Measurements from ENCODE around the gene CABP4.
A peak's percentile ranks its signal among the peaks of the same experiment; 100 is the strongest.

The CABP4 gene

GRCh38 chr11:67452141-67452952 is 2.8 kb upstream of the CABP4 start, which contains the start of gene GPR152:
GPR152 (minus strand) TSS chr11:67452729; CDS start chr11:67452724, 5 bp downstream.
- WGBS: 91% methylated on average over 29 of the region's 33 CpGs
- H2AFZ ChIP-seq (ENCODE audit: low read depth, low read length): no peak within 1 kb of the TSS
- H3K9me3 ChIP-seq (ENCODE audit: control insufficient read depth, low read length): no peaks in the 10 kb centered on the region

GRCh38 chr11:67453816-67454732 is 1.1 kb upstream of the CABP4 start:
- no peaks in the 10 kb centered on the region for H3K79me1 ChIP-seq (replicated peaks; ENCODE audit: low read length, poor library complexity, severe bottlenecking)
- no peak overlapping the region for H2BK5ac ChIP-seq (ENCODE audit: low read depth, low read length, poor library complexity, severe bottlenecking)
- H3K4me3 ChIP-seq (ENCODE audit: insufficient read depth in 1 of 2, low read depth in 1 of 2, low read length in 2 of 2): no peak overlapping the region
- H3K18ac ChIP-seq (ENCODE audit: low read depth in 1 of 2, low read length in 2 of 2): no peak overlapping the region
- no peak overlapping the region for H2AFZ ChIP-seq (ENCODE audit: low read depth, low read length)
- H3K4me2 ChIP-seq (ENCODE audit: low read length, poor library complexity, severe bottlenecking): no peak overlapping the region
- no peak overlapping the region for H4K8ac ChIP-seq (ENCODE audit: low read length)
- no peak overlapping the region for H3K27ac ChIP-seq (ENCODE audit: low read length, poor library complexity, severe bottlenecking)
- no peak overlapping the region for H2BK15ac ChIP-seq (ENCODE audit: low read depth, poor library complexity, severe bottlenecking)
- H2BK120ac ChIP-seq (ENCODE audit: low read depth, low read length): no peak overlapping the region
- peaks cover 3% of the 10 kb centered on the region for H3K4me1 ChIP-seq (ENCODE audit: control insufficient read depth, insufficient read depth, low read depth, low read length)
- no peak for DNase-seq
- H3K36me3 ChIP-seq (ENCODE audit: control insufficient read depth in 1 of 2, insufficient read depth in 2 of 2, low read depth in 1 of 2, low read length in 2 of 2): peaks cover 0 to 3% of the 10 kb centered on the region in 2 experiments
- no peak overlapping the region for H3K14ac ChIP-seq (ENCODE audit: low read length in 2 of 2)
- no peak overlapping the region for H2AK5ac ChIP-seq (ENCODE audit: low read length, severe bottlenecking)
- H3K27me3 ChIP-seq (ENCODE audit: control insufficient read depth in 1 of 2, insufficient read depth in 1 of 2, low read length in 2 of 2): peaks cover 0 to 32% of the 10 kb centered on the region in 2 experiments
- H3K4ac ChIP-seq (ENCODE audit: low read depth in 1 of 2, low read length in 2 of 2): no peak overlapping the region
- no peak overlapping the region for H4K91ac ChIP-seq (ENCODE audit: low read length)
- no peak overlapping the region for H3K9ac ChIP-seq (ENCODE audit: low read length)
- H2BK12ac ChIP-seq (ENCODE audit: low read length in 2 of 2): no peak overlapping the region
- WGBS: 91% methylated on average over 18 of the region's 21 CpGs
- no peaks in the 10 kb centered on the region for H3K9me3 ChIP-seq (ENCODE audit: control insufficient read depth, low read length)
- no peak overlapping the region for H3K23ac ChIP-seq (ENCODE audit: low read length in 2 of 2)

More at GRCh38 chr11:67452141-67452952, 2.8 kb upstream of the CABP4 start, which contains the start of gene GPR152:
- Histone ChIP-seq H3K14ac (ENCODE audit: low read length in 2 of 2) (no peak within 1 kb of the TSS), H2BK12ac (ENCODE audit: low read length in 2 of 2) (no peak within 1 kb of the TSS), H3K9ac (ENCODE audit: low read length) (no peak within 1 kb of the TSS), H2AK5ac (ENCODE audit: low read length, severe bottlenecking) (no peak within 1 kb of the TSS), H3K36me3 (ENCODE audit: control insufficient read depth in 1 of 2, insufficient read depth in 2 of 2, low read depth in 1 of 2, low read length in 2 of 2) (peaks cover 0 to 3% of the 10 kb centered on the region in 2 experiments), H3K79me1 (replicated peaks; ENCODE audit: low read length, poor library complexity, severe bottlenecking) (no peaks in the 10 kb centered on the region), H3K23ac (ENCODE audit: low read length in 2 of 2) (no peak within 1 kb of the TSS), H3K4me2 (ENCODE audit: low read length, poor library complexity, severe bottlenecking) (no peak within 1 kb of the TSS), H4K8ac (ENCODE audit: low read length) (no peak within 1 kb of the TSS), H3K4ac (ENCODE audit: low read depth in 1 of 2, low read length in 2 of 2) (no peak within 1 kb of the TSS), H4K91ac (ENCODE audit: low read length) (peak within 1 kb of the TSS; percentile 7), H3K18ac (ENCODE audit: low read depth in 1 of 2, low read length in 2 of 2) (no peak within 1 kb of the TSS), H3K27ac (ENCODE audit: low read length, poor library complexity, severe bottlenecking) (no peak within 1 kb of the TSS), H3K27me3 (ENCODE audit: control insufficient read depth in 1 of 2, insufficient read depth in 1 of 2, low read length in 2 of 2) (peaks cover 0 to 29% of the 10 kb centered on the region in 2 experiments), H2BK120ac (ENCODE audit: low read depth, low read length) (no peak within 1 kb of the TSS), H2BK5ac (ENCODE audit: low read depth, low read length, poor library complexity, severe bottlenecking) (no peak within 1 kb of the TSS), H2BK15ac (ENCODE audit: low read depth, poor library complexity, severe bottlenecking) (no peak within 1 kb of the TSS), H3K4me1 (ENCODE audit: control insufficient read depth, insufficient read depth, low read depth, low read length) (no peaks in the 10 kb centered on the region), H3K4me3 (ENCODE audit: insufficient read depth in 1 of 2, low read depth in 1 of 2, low read length in 2 of 2) (no peak within 1 kb of the TSS)
- DNase-seq: no peak

GRCh38 chr11:67456068-67456705 is 1.0 kb downstream of the CABP4 start:
- Histone ChIP-seq H4K8ac (ENCODE audit: low read length) (no peak overlapping the region), H3K4ac (ENCODE audit: low read depth in 1 of 2, low read length in 2 of 2) (no peak overlapping the region), H3K14ac (ENCODE audit: low read length in 2 of 2) (no peak overlapping the region), H3K4me3 (ENCODE audit: insufficient read depth in 1 of 2, low read depth in 1 of 2, low read length in 2 of 2) (no peak overlapping the region), H2AK5ac (ENCODE audit: low read length, severe bottlenecking) (no peak overlapping the region), H3K4me2 (ENCODE audit: low read length, poor library complexity, severe bottlenecking) (no peak overlapping the region), H3K23ac (ENCODE audit: low read length in 2 of 2) (no peak overlapping the region), H3K27me3 (ENCODE audit: control insufficient read depth in 1 of 2, insufficient read depth in 1 of 2, low read length in 2 of 2) (peaks cover 0 to 32% of the 10 kb centered on the region in 2 experiments), H2BK5ac (ENCODE audit: low read depth, low read length, poor library complexity, severe bottlenecking) (no peak overlapping the region), H2AFZ (ENCODE audit: low read depth, low read length) (no peak overlapping the region), H3K27ac (ENCODE audit: low read length, poor library complexity, severe bottlenecking) (no peak overlapping the region), H3K9ac (ENCODE audit: low read length) (no peak overlapping the region), H2BK120ac (ENCODE audit: low read depth, low read length) (no peak overlapping the region), H3K36me3 (ENCODE audit: control insufficient read depth in 1 of 2, insufficient read depth in 2 of 2, low read depth in 1 of 2, low read length in 2 of 2) (peaks cover 0 to 3% of the 10 kb centered on the region in 2 experiments), H2BK15ac (ENCODE audit: low read depth, poor library complexity, severe bottlenecking) (no peak overlapping the region), H4K91ac (ENCODE audit: low read length) (no peak overlapping the region), H3K9me3 (ENCODE audit: control insufficient read depth, low read length) (no peaks in the 10 kb centered on the region), H3K4me1 (ENCODE audit: control insufficient read depth, insufficient read depth, low read depth, low read length) (peaks cover 3% of the 10 kb centered on the region), H3K79me1 (replicated peaks; ENCODE audit: low read length, poor library complexity, severe bottlenecking) (no peaks in the 10 kb centered on the region), H2BK12ac (ENCODE audit: low read length in 2 of 2) (no peak overlapping the region), H3K18ac (ENCODE audit: low read depth in 1 of 2, low read length in 2 of 2) (no peak overlapping the region)
- no peak for DNase-seq
- WGBS: 87% methylated on average over 25 of the region's 25 CpGs

Measured in mesenchymal stem cell (in vitro differentiated cells and primary cell).